ENCODE results near the gene XIAP.

Gene XIAP

DNA sequence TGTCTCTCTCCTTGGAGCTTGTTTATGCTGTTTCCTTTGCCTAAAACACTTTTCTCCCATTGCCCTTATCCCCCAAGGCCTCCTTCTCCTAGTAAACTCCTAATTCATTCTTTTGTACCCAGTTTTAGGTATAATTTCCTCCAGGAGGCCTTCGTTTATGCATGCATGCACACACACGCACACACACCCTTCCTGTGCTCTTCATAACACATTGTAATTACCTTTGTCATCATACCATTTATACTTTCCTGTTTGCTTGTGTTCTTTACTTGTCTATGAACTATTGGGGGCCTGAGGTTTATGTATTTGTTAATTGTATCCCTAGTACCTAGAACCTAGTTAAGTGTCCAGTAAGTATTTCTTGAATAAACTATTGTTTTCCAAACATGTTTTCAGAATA, 45.5 kb downstream of the XIAP start:
- H3K27me3 ChIP-seq (ENCODE audit: low read length): no peaks in the 10 kb centered on the region
- H3F3A ChIP-seq (ENCODE audit: insufficient read depth): no peaks in the 10 kb centered on the region
- H3K4me2 ChIP-seq (ENCODE audit: low read depth, low read length, poor library complexity, severe bottlenecking): no peak overlapping the region
- H3K4me3 ChIP-seq (ENCODE audit: insufficient read depth, low read length, poor library complexity, severe bottlenecking): no peak overlapping the region
- H4K20me1 ChIP-seq (ENCODE audit: low read depth, low read length): no peaks in the 10 kb centered on the region
- no peaks in the 10 kb centered on the region for H3K79me2 ChIP-seq (ENCODE audit: insufficient read depth, low read length)
- TF ChIP-seq EZH2phosphoT487 (conservative IDR thresholded peaks at IDR 0.05; ENCODE audit: low read length): no peak
- TF ChIP-seq, protein P1, sequence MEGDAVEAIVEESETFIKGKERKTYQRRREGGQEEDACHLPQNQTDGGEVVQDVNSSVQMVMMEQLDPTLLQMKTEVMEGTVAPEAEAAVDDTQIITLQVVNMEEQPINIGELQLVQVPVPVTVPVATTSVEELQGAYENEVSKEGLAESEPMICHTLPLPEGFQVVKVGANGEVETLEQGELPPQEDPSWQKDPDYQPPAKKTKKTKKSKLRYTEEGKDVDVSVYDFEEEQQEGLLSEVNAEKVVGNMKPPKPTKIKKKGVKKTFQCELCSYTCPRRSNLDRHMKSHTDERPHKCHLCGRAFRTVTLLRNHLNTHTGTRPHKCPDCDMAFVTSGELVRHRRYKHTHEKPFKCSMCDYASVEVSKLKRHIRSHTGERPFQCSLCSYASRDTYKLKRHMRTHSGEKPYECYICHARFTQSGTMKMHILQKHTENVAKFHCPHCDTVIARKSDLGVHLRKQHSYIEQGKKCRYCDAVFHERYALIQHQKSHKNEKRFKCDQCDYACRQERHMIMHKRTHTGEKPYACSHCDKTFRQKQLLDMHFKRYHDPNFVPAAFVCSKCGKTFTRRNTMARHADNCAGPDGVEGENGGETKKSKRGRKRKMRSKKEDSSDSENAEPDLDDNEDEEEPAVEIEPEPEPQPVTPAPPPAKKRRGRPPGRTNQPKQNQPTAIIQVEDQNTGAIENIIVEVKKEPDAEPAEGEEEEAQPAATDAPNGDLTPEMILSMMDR (IDR thresholded peaks at IDR 0.05; ENCODE audit: insufficient read depth, low read length, poor library complexity, severe bottlenecking): no peak
- H3K27ac ChIP-seq (ENCODE audit: low read depth, low read length): no peak overlapping the region
- no peak overlapping the region for H3K9ac ChIP-seq (ENCODE audit: low read length)
- no peak overlapping the region for H2AFZ ChIP-seq (ENCODE audit: low read depth, low read length, severe bottlenecking)
- no peaks in the 10 kb centered on the region for H3K36me3 ChIP-seq (ENCODE audit: low read length)
- H3K9me3 ChIP-seq (ENCODE audit: insufficient read depth, low read length): no peaks in the 10 kb centered on the region
- no peaks in the 10 kb centered on the region for H3K9me2 ChIP-seq (replicated peaks; ENCODE audit: insufficient read depth, low read length)

DNA sequence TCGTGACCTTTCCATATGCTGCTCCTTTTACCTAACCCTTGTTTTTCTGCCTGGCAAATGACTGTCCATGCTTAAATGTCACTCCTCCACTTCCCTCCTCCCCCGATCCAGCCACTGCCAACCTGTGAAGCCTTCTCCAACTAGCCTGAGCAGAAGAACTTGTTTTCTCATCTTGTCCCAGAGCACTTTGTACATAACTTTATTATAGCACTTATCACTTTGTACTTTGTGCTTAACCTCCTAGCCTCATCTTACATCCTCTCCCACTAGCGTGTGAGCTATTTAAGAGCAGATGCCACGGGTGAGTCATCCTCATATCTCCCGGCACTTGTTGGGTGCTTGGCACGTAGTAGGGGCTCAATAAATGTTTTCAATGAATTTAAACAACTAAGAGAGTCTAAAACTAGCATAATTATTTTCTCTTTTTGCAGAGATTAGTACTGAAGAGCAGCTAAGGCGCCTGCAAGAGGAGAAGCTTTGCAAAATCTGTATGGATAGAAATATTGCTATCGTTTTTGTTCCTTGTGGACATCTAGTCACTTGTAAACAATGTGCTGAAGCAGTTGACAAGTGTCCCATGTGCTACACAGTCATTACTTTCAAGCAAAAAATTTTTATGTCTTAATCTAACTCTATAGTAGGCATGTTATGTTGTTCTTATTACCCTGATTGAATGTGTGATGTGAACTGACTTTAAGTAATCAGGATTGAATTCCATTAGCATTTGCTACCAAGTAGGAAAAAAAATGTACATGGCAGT, 46.9 kb downstream of the XIAP start:
- TF ChIP-seq, protein P1 (IDR thresholded peaks at IDR 0.05; ENCODE audit: insufficient read depth, low read length, poor library complexity, severe bottlenecking): no peak
- no peak for TF ChIP-seq EZH2phosphoT487 (conservative IDR thresholded peaks at IDR 0.05; ENCODE audit: low read length)
- Histone ChIP-seq H3K9me3 (ENCODE audit: insufficient read depth, low read length) (no peaks in the 10 kb centered on the region), H3K4me3 (ENCODE audit: insufficient read depth, low read length, poor library complexity, severe bottlenecking) (no peak overlapping the region), H4K20me1 (ENCODE audit: low read depth, low read length) (no peaks in the 10 kb centered on the region), H3K79me2 (ENCODE audit: insufficient read depth, low read length) (no peaks in the 10 kb centered on the region), H3K4me2 (ENCODE audit: low read depth, low read length, poor library complexity, severe bottlenecking) (no peak overlapping the region), H3K27ac (ENCODE audit: low read depth, low read length) (no peak overlapping the region), H3K27me3 (ENCODE audit: low read length) (no peaks in the 10 kb centered on the region), H3F3A (ENCODE audit: insufficient read depth) (no peaks in the 10 kb centered on the region; the same call in 1 of the 2 replicates), H2AFZ (ENCODE audit: low read depth, low read length, severe bottlenecking) (no peak overlapping the region), H3K9ac (ENCODE audit: low read length) (no peak overlapping the region), H3K36me3 (ENCODE audit: low read length) (no peaks in the 10 kb centered on the region), H3K9me2 (replicated peaks; ENCODE audit: insufficient read depth, low read length) (no peaks in the 10 kb centered on the region)

DNA sequence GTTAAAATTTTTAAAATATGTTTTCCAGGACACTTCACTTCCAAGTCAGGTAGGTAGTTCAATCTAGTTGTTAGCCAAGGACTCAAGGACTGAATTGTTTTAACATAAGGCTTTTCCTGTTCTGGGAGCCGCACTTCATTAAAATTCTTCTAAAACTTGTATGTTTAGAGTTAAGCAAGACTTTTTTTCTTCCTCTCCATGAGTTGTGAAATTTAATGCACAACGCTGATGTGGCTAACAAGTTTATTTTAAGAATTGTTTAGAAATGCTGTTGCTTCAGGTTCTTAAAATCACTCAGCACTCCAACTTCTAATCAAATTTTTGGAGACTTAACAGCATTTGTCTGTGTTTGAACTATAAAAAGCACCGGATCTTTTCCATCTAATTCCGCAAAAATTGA, 49.7 kb downstream of the XIAP start:
- H3K9ac ChIP-seq (ENCODE audit: low read length): no peak overlapping the region
- no peaks in the 10 kb centered on the region for H3K36me3 ChIP-seq (ENCODE audit: low read length)
- H3K27me3 ChIP-seq (ENCODE audit: low read length): no peaks in the 10 kb centered on the region
- no peak overlapping the region for H2AFZ ChIP-seq (ENCODE audit: low read depth, low read length, severe bottlenecking)
- H3K9me2 ChIP-seq (replicated peaks; ENCODE audit: insufficient read depth, low read length): no peaks in the 10 kb centered on the region
- no peaks in the 10 kb centered on the region for H4K20me1 ChIP-seq (ENCODE audit: low read depth, low read length)
- no peaks in the 10 kb centered on the region for H3K9me3 ChIP-seq (ENCODE audit: insufficient read depth, low read length)
- no peak overlapping the region for H3K4me2 ChIP-seq (ENCODE audit: low read depth, low read length, poor library complexity, severe bottlenecking)
- H3K4me3 ChIP-seq (ENCODE audit: insufficient read depth, low read length, poor library complexity, severe bottlenecking): no peak overlapping the region
- no peaks in the 10 kb centered on the region; the same call in 1 of the 2 replicates for H3F3A ChIP-seq (ENCODE audit: insufficient read depth)
- H3K27ac ChIP-seq (ENCODE audit: low read depth, low read length): no peak overlapping the region
- H3K79me2 ChIP-seq (ENCODE audit: insufficient read depth, low read length): no peaks in the 10 kb centered on the region
- TF ChIP-seq EZH2phosphoT487 (conservative IDR thresholded peaks at IDR 0.05; ENCODE audit: low read length): no peak
- TF ChIP-seq, protein P1 (IDR thresholded peaks at IDR 0.05; ENCODE audit: insufficient read depth, low read length, poor library complexity, severe bottlenecking): no peak

Measured in SU-DHL-6 (cell line).